ENCODE data around the gene HHAT.

The HHAT gene

DNA sequence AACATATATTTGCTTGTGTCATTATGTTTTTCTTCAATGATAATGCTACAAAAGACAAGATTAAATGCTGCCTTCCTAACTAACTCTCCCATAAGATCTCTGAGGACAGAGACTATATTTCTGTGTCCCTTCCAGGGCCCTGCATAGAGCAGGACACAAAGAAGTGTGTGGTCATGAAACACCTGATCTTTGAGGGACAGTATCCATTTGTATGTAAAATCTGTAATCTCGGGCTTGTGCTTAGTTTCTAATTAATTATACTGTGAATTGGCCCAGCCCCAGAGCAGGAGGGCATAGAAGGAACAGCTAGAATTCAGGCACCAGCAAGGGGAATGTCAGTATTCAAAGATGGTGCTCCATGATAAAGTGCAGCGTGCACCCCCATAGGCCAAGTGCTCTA is 374.9 kb downstream of the HHAT start:
- H3F3A ChIP-seq (ENCODE audit: low read depth) = no peaks in the 10 kb centered on the region
- no peaks in the 10 kb centered on the region for H4K20me1 ChIP-seq (ENCODE audit: insufficient read depth, low read length, poor library complexity, severe bottlenecking)
- no peaks in the 10 kb centered on the region for H3K4me1 ChIP-seq (ENCODE audit: insufficient read depth, low read length, poor library complexity, severe bottlenecking)
- no peaks in the 10 kb centered on the region for H3K79me2 ChIP-seq (ENCODE audit: insufficient read depth, low read length)
- H3K36me3 ChIP-seq (ENCODE audit: insufficient read depth, low read length) = no peaks in the 10 kb centered on the region
- H3K4me3 ChIP-seq (ENCODE audit: low read length, poor library complexity, severe bottlenecking) = no peak overlapping the region
- no peaks in the 10 kb centered on the region for H3K9me3 ChIP-seq (ENCODE audit: insufficient read depth, low read depth, low read length)
- TF ChIP-seq, protein P1, sequence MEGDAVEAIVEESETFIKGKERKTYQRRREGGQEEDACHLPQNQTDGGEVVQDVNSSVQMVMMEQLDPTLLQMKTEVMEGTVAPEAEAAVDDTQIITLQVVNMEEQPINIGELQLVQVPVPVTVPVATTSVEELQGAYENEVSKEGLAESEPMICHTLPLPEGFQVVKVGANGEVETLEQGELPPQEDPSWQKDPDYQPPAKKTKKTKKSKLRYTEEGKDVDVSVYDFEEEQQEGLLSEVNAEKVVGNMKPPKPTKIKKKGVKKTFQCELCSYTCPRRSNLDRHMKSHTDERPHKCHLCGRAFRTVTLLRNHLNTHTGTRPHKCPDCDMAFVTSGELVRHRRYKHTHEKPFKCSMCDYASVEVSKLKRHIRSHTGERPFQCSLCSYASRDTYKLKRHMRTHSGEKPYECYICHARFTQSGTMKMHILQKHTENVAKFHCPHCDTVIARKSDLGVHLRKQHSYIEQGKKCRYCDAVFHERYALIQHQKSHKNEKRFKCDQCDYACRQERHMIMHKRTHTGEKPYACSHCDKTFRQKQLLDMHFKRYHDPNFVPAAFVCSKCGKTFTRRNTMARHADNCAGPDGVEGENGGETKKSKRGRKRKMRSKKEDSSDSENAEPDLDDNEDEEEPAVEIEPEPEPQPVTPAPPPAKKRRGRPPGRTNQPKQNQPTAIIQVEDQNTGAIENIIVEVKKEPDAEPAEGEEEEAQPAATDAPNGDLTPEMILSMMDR (conservative IDR thresholded peaks at IDR 0.05; ENCODE audit: low read length) = no peak
- TF ChIP-seq EZH2phosphoT487 (IDR thresholded peaks at IDR 0.05; ENCODE audit: borderline replicate concordance) = no peak
- H3K9me2 ChIP-seq (replicated peaks; ENCODE audit: low read depth, low read length) = no peaks in the 10 kb centered on the region
- no peak overlapping the region for H3K9ac ChIP-seq (ENCODE audit: low read depth, low read length, poor library complexity, severe bottlenecking)
- H2AFZ ChIP-seq (ENCODE audit: low read length) = no peak overlapping the region
- H3K27me3 ChIP-seq (ENCODE audit: insufficient read depth, low read length, poor library complexity, severe bottlenecking) = no peaks in the 10 kb centered on the region
- H3K4me2 ChIP-seq (ENCODE audit: low read depth, low read length, poor library complexity, severe bottlenecking) = no peak overlapping the region

DNA sequence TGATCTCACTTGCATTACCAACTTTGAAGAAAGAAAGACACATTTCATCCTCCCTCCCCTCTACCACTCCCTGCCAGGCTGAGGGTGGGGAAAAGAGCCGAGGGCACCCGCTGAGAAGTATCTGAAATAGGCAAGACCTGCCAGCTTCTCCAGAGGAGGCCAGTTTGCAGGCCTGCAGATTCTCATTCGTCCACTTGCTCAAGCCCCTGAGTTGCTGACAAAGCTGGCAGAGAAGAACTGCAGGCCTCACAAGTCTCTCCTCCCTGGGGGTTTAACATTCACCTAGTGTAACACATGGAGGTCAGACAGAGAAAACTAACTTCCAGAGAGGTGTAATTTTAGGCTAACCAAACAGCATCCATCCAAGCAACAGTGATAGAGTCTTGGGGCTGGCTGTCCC is 376.4 kb downstream of the HHAT start:
- H3K79me2 ChIP-seq (ENCODE audit: insufficient read depth, low read length) = no peaks in the 10 kb centered on the region
- no peak overlapping the region for H3K9ac ChIP-seq (ENCODE audit: low read depth, low read length, poor library complexity, severe bottlenecking)
- H3K36me3 ChIP-seq (ENCODE audit: insufficient read depth, low read length) = no peaks in the 10 kb centered on the region
- H3K4me3 ChIP-seq (ENCODE audit: low read length, poor library complexity, severe bottlenecking) = no peak overlapping the region
- H3K9me2 ChIP-seq (replicated peaks; ENCODE audit: low read depth, low read length) = no peaks in the 10 kb centered on the region
- no peak overlapping the region for H2AFZ ChIP-seq (ENCODE audit: low read length)
- H3F3A ChIP-seq (ENCODE audit: low read depth) = no peaks in the 10 kb centered on the region
- H4K20me1 ChIP-seq (ENCODE audit: insufficient read depth, low read length, poor library complexity, severe bottlenecking) = no peaks in the 10 kb centered on the region
- H3K4me1 ChIP-seq (ENCODE audit: insufficient read depth, low read length, poor library complexity, severe bottlenecking) = no peaks in the 10 kb centered on the region
- H3K4me2 ChIP-seq (ENCODE audit: low read depth, low read length, poor library complexity, severe bottlenecking) = no peak overlapping the region
- H3K9me3 ChIP-seq (ENCODE audit: insufficient read depth, low read depth, low read length) = no peaks in the 10 kb centered on the region
- H3K27me3 ChIP-seq (ENCODE audit: insufficient read depth, low read length, poor library complexity, severe bottlenecking) = no peaks in the 10 kb centered on the region
- TF ChIP-seq, protein P1 (conservative IDR thresholded peaks at IDR 0.05; ENCODE audit: low read length) = no peak
- no peak for TF ChIP-seq EZH2phosphoT487 (IDR thresholded peaks at IDR 0.05; ENCODE audit: borderline replicate concordance)

DNA sequence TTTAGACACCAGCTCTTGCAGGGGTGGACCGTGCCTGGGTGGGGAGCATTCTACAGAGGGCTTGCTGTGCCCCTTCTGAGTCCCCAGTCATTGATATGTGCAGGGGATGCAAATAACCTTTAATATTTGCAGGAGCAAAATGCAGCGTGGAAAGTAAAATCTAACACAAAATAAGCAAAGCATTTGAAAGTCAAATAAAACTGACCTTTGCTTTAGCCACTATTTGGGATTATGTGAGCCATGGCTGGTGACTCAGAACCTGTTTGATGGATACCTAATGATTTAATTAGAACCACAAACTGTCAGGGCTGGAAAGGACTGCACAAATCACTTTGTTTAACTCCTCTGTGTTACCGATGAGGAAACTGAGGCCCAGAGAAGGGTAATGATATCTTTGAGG is 377.5 kb downstream of the HHAT start:
- no peak overlapping the region for H3K9ac ChIP-seq (ENCODE audit: low read depth, low read length, poor library complexity, severe bottlenecking)
- H3K4me1 ChIP-seq (ENCODE audit: insufficient read depth, low read length, poor library complexity, severe bottlenecking) = no peaks in the 10 kb centered on the region
- no peak for TF ChIP-seq EZH2phosphoT487 (IDR thresholded peaks at IDR 0.05; ENCODE audit: borderline replicate concordance)
- TF ChIP-seq, protein P1 (conservative IDR thresholded peaks at IDR 0.05; ENCODE audit: low read length) = no peak
- H3K4me2 ChIP-seq (ENCODE audit: low read depth, low read length, poor library complexity, severe bottlenecking) = no peak overlapping the region
- H3K9me2 ChIP-seq (replicated peaks; ENCODE audit: low read depth, low read length) = no peaks in the 10 kb centered on the region
- H3K27me3 ChIP-seq (ENCODE audit: insufficient read depth, low read length, poor library complexity, severe bottlenecking) = no peaks in the 10 kb centered on the region
- no peak overlapping the region for H2AFZ ChIP-seq (ENCODE audit: low read length)
- no peaks in the 10 kb centered on the region for H3F3A ChIP-seq (ENCODE audit: low read depth)
- H3K4me3 ChIP-seq (ENCODE audit: low read length, poor library complexity, severe bottlenecking) = no peak overlapping the region
- H3K9me3 ChIP-seq (ENCODE audit: insufficient read depth, low read depth, low read length) = no peaks in the 10 kb centered on the region
- H3K36me3 ChIP-seq (ENCODE audit: insufficient read depth, low read length) = no peaks in the 10 kb centered on the region
- H4K20me1 ChIP-seq (ENCODE audit: insufficient read depth, low read length, poor library complexity, severe bottlenecking) = no peaks in the 10 kb centered on the region
- H3K79me2 ChIP-seq (ENCODE audit: insufficient read depth, low read length) = no peaks in the 10 kb centered on the region

All from Loucy (cell line).